ENCODE results near the gene NMRK2.

GRCh38 chr19:3981736-3982681 is 49.1 kb downstream of the NMRK2 start:
- TF ChIP-seq CTCF (IDR thresholded peaks at IDR 0.05; ENCODE audit: poor library complexity), result no peak
- TF ChIP-seq EZH2 (IDR thresholded peaks at IDR 0.05; ENCODE audit: borderline replicate concordance), result no peak
- no peak for TF ChIP-seq EZH2phosphoT487 (IDR thresholded peaks at IDR 0.05; ENCODE audit: low read depth, severe bottlenecking, unreplicated experiment)
